COLO668 (cell line): Measurements from ENCODE around the gene DMD.
"Not testable (repeated sequence)": the region's sequence is repeated elsewhere in the genome, so short reads cannot be mapped to it uniquely, and the experiment has no call there.

Experiments
- DNase-seq: peaks from one replicate; lab custom pipeline; 2025; ENCODE audit not compliant: unreplicated experiment; lab: John Stamatoyannopoulos, UW

The DMD gene

DNA sequence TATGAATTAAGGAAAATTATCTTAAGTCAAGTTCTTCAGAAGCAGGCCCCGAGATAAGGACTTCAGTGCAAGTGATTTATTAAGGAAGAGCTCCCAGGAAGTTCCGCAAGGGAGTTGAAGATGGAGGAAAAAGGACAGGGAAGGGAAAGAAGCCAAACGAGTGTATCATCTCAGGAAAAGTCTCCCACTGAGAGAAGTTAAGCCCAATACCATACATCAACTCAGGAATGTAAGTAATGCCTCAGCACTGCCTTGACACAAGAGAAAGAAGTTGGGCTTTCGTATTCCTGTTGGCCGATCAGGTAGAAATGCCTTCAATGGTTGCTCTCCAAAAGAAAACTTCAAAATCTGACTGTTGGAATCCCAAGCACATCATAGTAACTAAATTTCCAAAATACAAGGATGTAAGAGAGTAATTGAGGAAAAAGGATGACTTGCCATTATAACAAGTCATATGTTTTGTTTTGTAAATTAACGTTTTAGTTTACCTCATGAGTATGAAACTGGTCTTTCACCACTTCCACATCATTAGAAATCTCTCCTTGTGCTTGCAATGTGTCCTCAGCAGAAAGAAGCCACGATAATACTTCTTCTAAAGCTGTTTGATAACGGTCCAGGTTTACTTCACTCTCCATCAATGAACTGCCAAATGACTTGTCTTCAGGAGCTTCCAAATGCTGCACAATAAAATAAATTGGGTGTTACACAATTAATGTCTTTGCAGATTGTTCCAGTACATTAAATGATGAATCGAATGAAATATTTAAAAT, 566.7 kb downstream of the DMD start:
- DNase-seq: no peak

DNA sequence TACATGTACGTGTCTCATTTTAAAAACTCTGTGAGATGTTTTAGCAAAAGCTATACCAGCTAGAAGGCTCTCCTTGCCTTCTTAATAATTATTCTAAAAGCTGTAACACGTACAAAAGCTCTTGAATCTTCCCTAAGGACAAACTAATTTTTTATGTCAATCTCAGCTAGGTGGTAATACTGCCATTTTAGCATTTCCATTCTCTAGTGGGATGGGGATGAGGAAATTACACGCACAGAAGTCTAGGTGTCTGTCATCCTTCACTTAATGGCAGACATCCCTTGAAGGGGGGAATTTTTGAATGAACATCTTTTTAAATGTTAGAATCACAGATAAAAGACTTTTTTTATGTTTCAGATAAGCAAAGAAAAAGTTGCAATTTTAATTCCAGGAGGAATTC, 569.1 kb downstream of the DMD start:
- no peak for DNase-seq

DNA sequence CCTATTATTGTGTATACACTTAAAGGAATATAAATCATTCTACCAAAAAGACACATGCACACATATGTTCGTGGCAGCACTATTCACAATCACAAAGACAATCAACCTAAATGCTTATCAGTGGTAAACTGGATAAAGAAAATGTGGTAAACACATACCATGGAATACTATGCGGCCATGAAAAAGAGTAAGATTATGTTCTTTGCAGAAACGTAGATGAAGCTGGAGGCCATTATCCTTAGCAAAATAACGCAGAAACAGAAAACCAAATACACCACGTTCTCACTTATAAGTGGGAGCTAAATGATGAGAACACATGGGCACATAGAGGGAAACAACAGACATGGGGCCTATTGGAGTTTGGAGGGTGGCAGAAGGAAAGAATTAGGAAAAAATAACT, 593.2 kb downstream of the DMD start:
- DNase-seq: no peak

DNA sequence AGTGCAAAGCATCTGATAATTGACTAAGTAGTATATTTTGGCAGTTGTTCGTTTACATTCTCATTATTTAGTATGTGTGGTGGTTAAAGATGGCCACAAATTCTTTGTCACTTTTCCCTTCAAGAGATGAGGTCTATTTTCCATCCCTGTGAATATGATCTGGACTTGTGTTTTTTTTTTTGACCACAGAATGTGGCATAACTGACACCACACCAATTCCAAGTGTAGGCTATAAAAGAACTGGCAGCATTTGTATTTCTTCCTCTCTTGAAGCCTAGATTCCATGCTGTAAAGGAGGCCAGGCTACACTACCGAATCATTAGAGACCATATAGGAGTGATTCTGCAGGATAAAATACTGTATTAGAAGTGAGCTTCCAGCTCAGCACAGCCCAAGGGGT, 596.6 kb downstream of the DMD start:
- DNase-seq: no peak

DNA sequence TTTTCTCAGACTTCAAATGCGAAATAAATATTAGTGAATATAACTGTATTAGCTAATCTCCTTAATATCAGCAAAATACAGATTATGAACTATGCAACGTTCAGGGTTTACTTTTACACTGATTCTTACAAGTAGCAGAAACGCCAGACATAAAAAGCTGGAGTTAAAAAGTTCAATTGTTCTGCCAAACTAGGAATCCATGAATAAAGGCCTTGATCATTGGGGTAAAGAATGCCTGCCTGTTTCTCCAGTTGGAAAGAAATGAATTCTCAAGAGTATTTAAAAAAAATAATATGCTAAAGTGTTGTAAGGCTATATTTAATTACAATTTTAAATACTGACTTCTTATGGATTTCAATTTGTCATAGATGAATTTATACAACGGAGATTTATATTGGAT, 612.2 kb downstream of the DMD start:
- no peak for DNase-seq

DNA sequence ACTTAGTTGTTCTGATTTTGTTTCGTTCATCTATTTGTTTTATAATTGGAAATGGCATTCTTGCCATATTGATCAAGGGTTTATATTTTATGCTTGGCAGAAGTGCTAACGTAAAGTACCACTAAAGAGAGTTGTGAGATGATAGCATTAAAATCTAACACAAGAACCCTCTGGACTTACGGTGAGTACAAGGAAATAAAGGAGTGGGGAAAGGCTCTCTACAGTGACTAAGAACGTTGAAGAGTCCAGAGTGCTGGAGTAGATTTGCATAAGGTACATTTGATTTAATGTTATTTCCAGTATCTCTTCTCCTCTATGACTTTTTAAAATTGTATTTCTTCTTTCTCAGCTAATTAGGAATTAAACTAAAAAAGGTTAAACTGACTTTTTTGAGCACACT, 612.6 kb downstream of the DMD start:
- DNase-seq: no peak

DNA sequence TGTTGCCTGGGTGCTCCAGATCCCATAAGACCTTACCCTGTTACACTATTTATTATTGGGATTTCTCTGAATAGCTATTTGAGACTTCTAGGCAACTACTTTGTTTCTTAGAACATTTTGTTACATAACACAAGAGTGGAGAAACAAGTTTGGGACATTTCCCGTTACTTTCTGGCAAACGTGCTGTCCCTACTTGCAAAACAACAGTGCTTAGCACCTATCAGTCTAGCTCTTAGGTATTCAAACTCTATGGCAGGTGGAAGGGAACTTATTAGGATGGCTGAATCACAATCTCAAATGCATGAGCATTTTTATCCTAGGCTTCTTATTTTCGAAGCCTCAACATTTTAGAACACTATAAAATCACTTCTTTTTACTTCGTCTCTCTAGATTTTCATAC, 613.6 kb downstream of the DMD start:
- DNase-seq: no peak

DNA sequence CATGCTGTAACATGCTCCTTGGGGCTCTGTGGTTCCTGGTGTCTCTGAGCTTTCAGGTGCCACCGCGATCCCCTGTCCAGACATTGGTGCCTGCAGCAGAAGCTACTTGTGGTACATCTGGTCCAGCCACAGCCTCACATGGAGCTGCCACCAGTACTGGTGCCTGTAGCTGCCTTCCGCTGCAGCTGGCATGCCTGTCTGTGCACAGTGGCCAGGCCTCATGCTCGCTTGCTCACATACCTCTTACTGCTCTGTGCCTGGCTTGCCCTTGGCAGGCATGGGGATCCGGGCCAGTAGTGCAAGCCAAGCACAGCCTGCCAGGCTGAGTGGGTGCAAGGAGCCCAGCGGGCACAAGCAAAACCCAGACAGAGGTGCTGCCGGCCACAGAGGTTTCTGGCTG, 618.6 kb downstream of the DMD start:
- no peak for DNase-seq

DNA sequence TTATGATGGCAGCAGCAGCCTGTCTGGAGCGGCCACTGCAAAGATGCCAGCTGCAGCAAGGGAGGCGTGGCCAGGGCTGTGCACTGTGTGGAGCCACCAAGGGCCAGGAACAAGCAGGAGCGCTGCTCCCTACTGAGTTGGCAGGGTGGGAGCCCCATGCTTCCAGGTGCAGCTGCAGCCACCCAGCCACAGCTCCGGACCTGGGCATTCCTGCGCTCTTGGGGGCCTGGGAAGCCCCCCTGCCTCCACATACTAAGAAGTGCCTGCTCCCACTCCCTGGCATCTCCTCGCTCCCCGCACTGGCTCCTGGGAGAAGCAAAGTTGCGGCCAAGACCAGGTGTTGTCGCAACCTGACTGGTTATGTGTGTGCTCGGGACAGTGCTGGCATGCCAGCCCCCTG, 619.8 kb downstream of the DMD start:
- no peak for DNase-seq

DNA sequence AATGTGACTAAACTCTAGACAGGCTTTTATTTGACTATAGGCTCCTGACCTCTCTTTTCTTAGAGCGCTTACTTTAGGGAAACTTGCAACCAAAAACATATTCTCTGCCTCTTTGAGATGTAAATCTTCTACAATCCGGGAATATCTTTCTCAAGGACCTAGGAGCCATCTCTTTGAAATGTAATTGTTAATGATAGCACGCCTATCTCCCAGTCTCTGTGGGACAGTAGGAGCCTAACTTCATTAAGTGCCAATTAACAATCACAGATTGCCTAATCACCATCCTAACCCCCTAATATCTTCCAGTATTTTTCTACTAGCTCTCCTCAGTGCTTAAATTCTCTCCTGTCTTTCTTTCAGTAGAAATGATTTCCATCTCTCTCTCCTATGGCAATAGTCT, 628.6 kb downstream of the DMD start:
- DNase-seq: no peak

DNA sequence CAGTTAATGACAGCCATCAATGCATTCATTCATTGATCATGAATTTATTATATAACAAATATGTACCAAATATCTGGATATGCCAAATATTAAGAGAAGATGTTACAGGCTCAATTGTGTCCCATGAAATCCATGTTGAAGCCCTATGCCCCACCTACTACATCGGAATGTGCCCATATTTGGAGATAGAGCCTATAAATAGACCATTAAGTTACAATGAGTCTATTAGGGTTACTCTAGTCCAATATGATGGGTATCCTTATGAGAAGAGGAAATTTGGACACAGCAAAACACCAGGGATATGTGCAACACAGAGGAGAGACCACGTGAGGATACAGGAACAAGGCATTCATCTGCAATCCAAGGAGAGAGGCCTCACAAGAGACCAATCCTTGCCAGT, 634.5 kb downstream of the DMD start:
- no peak for DNase-seq

DNA sequence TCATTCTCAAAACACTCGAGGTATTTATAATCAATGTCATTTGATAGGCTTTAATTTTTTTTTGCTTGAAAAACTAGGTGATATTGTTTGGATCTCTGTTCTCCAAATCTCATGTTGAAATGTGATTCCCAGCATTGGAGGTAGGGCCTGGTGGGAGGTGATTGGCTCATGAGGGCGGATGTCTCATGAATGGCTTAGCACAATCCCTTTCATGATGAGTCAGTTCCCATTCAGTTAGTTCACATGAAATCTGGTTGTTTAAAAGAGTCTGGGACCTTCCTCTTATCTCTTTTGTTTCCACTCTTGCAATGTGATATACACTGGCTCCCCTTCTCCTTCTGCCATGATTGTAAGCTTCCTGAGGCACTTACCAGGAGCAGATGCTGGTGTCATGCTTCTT, 638.7 kb downstream of the DMD start:
- no peak for DNase-seq

DNA sequence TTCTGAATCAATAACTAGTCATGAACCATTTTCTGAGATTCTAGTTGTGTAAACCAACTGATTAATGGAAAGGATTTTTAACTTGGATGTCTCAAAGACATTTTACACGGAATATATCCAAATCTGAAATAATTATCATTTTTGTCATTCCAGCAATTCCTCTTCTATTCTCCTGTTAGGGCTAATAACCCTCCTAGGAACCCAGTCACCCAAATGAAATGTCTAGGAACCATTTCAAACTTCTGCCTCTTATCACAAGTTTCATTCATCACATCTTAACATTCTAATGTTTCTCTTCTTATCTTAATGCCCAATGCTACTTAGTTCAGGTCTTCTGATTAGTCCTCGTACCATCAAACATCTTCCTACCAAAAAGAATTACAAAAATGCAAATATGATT, 639.8 kb downstream of the DMD start:
- no peak for DNase-seq

DNA sequence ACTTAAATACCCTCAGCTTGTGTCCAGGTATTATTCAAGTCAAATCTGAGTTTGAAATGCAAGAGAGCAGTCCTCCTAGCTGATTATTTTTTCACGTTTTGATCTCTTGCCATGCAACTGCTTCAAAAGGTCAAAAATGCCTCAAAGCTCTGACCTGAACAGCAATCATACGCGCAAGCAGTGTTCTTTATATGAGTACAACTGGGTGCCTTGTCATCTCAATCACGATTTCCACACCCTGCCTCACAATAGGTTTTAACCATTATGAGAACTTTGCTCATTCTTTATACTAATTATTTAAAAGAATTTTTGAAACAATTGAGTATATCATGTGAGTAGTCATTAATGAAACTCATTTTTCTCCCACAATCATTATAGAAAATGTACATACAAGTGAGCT, 649.1 kb downstream of the DMD start:
- DNase-seq: no peak

DNA sequence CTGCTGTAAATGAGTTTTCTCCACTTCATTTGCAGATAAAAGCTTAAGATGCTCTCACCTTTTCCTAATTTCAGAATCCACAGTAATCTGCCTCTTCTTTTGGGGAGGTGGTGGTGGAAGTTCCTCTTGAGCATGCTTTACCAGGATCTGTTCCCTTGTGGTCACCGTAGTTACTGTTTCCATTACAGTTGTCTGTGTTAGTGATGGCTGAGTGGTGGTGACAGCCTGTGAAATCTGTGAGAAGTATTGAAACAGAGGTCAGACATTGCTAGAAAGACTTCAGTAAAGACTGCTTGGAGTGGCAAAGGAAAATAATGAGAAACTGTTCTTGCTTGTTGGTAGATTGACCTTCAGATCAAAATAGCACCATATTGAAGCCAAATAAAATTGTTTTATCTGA, 666.2 kb downstream of the DMD start:
- DNase-seq: no peak

DNA sequence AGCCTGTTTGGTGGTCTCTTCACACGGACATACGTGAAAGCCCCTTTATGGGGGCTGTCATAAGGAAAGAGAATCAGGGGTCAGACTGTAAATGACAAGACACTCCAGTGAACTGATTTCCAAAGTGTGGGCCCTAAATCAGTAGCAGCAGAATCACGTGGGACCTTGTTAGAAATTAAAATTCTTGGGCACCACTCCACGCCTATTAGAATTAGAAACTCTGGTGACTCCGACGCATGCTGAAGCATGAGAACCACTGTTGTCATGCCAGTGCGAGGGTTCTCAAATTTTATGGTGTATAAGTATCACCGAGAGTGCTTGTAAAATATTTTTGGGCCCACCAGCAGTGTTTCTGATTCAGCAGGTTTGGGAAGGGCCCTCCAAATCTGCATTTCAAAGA, 672.8 kb downstream of the DMD start:
- DNase-seq: no peak

DNA sequence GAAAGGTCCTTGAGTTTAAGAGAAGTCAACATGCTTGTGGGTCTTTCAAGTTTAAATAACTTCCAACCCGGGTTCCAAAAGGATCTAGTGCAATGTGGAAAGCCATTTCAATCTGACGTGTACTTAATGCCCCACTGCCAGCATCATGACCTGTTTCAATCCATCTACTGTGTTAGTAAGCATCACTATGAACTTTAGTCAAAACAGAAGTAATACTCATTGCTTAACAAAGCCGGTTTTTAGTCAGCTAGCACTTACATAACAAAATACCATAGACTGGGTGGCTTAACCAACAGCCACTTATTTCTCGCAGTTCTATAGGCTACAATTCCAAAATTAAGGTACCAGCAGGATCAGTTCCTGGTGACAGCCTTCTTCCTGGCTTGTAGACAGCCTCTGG, 677.5 kb downstream of the DMD start:
- DNase-seq: no peak

DNA sequence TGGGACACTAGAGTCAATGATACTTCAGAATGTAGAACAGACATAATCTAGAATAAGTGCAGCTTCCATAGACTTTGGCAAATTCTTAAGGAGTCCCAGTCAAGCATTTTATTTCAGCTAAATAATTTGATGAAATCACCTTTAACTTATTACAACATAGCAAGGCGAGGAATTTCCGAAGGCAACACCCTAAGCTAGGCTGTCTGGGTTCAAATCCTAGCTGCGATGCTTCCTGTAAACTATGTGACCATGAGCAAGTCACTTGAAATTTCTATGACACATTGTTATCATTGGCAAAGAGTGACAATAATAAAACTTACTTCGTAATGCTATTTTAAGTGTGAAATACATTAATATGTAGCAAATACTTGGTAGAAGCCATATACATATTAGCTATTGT, 679.1 kb downstream of the DMD start:
- no peak for DNase-seq

DNA sequence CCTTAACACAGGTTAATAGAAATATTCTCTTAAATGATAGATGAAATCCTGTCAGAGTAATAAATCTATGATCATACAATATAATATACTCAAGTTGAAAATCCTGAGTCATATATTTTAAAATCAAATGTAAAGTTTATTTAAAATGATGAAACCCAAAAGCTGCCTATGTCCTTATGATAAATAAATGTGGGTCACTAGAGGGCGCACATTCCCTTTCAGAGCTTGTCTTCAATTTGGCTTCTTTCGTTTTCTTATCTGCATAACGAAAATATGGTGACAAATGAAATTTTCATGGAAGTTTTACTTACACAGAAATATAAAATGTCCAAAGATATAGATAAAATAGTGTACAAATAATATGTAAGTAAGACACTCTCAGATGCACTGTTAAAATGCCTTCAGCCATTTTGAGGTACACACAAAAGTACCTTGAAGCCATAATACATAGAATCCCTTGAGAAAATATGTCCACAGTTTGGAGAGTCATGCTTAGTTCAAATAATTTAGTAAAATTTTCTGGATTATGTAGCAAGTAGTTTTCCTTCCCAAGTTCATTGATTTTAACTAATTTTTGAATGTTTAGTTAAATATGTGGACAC, 680.4 kb downstream of the DMD start:
- DNase-seq: peak; percentile 9

DNA sequence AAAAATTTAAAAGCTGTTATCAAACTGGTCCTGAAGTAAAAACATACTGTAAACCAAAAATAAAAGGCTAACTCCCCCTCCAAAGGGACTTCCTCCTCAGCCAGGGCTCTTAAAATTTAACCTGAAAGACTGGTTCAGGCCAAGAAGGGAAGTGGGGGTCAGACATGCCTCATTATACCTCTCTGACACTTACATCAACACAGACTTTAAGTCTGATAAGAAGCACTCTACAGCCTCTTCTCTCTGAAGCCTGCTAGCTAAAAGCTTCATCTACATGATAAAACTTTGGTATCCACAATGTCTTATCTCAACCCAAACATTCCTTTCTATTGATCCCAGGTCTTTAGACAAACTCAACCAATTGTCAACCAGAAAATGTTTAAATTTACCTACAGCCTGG, 682.9 kb downstream of the DMD start:
- DNase-seq: not testable (repeated sequence)

DNA sequence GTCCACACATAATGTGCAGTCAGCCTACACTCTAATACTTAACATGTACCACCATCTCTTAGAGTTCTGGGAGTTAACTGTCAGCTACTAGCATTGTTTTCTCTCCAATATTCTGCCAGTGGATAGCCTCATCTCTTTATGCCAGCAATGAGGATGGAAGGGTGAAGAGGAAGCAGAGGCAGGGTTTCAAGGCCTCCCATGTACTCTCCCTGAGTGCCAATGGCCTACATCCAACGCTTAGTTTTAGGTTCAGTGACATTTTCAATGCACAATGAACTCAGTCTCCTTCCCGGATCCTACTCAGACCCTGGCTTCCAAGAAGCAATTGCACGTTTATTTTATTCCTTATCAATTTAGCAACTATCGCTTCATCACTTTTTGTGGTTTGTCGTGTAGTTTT, 686.1 kb downstream of the DMD start:
- no peak for DNase-seq

DNA sequence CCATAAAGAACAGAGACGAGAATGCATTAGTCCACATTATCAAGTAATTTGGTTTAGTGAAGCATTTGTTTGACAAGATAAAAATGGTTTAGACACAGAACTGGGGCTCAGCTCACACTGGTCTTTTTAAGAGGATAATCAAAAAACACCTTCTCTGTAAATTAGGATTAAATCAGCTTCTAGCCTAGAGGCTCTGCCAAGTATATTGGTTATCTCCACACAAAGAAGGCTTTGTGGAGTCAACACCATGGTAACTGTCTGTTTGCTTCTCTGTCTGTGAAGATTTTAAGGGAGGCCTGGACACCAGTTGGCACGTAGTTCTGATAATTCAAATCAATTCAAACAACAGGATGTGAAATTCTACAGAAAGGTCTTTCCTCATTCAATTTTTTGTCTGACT, 687.0 kb downstream of the DMD start:
- no peak for DNase-seq

DNA sequence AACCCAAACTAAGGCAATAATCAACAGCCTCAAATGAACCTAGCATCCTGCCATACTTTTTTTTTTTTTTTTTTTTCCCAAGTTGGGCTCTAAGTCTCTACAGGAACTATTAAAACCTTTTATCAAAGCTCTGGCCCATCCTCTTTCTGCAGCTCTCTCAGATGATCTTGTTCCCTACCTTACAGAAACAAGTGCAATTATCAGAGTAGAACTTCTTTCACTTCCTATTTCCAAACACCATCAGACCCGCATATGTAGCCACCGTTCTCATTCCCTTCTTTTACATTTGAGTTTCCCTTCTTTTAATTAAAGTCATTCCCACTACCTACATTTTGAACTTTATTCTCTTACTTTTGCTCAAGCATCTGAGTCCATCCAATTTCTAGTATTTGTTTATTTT, 690.6 kb downstream of the DMD start:
- no peak for DNase-seq
